ENCODE measurements around the gene CENPX. TPM values are rescaled to one million over a fixed set of nuclear protein-coding genes. Genes with fewer than 3 reads are reported as not detected.

CENPX gene
- total RNA-seq, 1 donor = 18.8 TPM

DNA sequence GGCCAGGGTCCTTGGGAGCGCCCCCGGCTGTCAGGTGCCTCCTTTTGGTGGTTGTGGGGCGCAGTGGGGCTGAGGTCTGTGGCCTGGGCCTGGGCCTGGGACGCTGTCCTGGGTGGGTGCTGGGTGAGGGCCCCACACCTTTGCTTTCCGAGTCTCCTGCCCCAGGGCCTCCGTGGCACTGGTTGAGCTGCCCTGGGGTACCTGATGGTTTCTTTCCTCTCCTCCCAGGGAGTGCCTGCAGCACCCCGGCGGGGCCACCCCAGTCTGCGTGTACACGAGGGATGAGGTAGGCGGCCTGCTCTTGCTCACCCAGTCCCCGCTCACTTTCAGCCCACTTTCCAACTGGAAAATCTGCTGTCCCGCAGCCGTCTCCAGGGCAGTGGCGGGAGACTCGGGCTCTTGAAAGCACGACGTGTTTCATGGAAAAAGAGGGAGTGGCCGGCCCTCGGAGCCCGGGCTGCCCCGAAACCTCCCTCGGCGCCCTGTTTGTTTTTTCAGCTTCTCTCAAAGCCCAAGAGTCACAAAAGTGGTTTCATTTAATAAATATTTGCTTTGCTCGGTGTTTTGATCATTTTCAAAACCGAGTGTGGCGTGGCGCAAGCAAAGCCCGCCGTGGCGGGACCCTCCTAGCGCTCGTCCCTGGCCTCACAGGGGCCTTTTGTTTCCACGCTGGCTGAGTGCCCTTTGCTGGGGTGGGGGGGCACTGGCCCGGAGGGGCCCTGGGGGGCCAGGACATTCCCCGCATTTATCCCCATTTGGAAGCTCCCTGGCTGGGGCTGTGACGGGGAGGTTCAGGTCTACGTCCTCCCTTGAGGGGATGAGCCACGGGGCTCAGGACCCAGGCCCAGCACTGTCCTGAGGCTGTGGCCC, 27.9 kb downstream of the CENPX start:
- Histone ChIP-seq H3K27ac (ENCODE audit: low read depth, low read length) (no peak overlapping the region), H2AFZ (ENCODE audit: low read length) (no peak overlapping the region), H3K4me1 (ENCODE audit: insufficient read depth, low read length) (peaks cover 14% of the 10 kb centered on the region), H3K4me2 (ENCODE audit: insufficient read depth, low read length) (no peak overlapping the region), H3K27me3 (ENCODE audit: insufficient read depth, low read length) (no peaks in the 10 kb centered on the region), H4K20me1 (ENCODE audit: insufficient read depth, low read length) (peaks cover 31% of the 10 kb centered on the region), H3K4me3 (ENCODE audit: insufficient read depth, low read length) (no peak overlapping the region), H3K9me3 (ENCODE audit: low read depth, low read length) (no peaks in the 10 kb centered on the region), H3K36me3 (ENCODE audit: insufficient read depth, low read length) (peaks cover 8% of the 10 kb centered on the region), H3K79me2 (ENCODE audit: insufficient read depth, low read length) (peaks cover 17% of the 10 kb centered on the region)
- TF ChIP-seq, protein P1, sequence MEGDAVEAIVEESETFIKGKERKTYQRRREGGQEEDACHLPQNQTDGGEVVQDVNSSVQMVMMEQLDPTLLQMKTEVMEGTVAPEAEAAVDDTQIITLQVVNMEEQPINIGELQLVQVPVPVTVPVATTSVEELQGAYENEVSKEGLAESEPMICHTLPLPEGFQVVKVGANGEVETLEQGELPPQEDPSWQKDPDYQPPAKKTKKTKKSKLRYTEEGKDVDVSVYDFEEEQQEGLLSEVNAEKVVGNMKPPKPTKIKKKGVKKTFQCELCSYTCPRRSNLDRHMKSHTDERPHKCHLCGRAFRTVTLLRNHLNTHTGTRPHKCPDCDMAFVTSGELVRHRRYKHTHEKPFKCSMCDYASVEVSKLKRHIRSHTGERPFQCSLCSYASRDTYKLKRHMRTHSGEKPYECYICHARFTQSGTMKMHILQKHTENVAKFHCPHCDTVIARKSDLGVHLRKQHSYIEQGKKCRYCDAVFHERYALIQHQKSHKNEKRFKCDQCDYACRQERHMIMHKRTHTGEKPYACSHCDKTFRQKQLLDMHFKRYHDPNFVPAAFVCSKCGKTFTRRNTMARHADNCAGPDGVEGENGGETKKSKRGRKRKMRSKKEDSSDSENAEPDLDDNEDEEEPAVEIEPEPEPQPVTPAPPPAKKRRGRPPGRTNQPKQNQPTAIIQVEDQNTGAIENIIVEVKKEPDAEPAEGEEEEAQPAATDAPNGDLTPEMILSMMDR (IDR thresholded peaks at IDR 0.05; ENCODE audit: extremely low read depth, low read depth, low read length) = no peak
- DNase-seq (ENCODE audit: insufficient read length, low spot score, missing footprints) = no peak

DNA sequence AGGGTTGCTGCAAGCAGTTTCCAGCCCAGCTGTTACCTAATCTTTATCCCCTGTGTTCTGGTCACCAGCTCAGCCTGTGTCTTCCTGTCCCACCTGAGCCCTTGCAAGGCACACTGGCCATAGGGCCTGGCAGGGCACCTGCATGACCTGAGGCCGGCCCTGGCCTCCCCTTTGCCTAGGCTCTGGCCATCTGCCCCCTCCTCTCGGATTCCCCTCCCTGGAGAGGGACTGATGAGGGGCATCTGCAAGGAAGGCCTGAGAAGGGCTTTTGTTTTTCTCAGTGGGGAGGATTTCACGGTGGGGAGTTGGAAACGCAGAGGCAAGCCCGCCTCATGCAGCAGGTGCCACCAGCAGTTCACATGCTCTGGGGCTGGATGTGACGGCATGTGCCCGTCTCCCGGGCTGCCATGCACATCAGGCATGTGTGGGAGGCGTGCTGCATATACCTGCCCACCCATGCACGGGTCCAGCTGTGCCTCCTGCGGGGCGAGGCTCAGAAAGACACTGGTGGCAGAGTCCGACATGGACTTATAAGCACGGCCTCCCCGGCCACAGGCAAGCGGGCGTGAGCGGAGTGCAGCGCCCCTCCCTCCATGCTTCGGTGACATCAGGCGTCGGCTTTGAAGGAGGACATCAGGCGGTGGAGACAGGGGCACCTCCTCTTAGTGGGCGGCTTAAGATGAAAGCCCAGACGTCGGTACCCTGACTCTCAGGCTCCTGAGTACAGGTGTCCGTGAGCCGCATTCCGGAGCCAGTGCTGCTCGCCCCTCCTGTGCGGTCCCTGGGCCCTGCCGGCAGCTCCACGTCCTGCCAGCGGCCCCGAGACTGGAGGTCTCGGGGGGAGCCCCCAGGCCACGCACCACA, 28.7 kb downstream of the CENPX start:
- TF ChIP-seq, protein P1 (IDR thresholded peaks at IDR 0.05; ENCODE audit: extremely low read depth, low read depth, low read length) = no peak
- H3K27ac ChIP-seq (ENCODE audit: low read depth, low read length) = no peak overlapping the region
- H3K27me3 ChIP-seq (ENCODE audit: insufficient read depth, low read length) = no peaks in the 10 kb centered on the region
- no peaks in the 10 kb centered on the region for H3K9me3 ChIP-seq (ENCODE audit: low read depth, low read length)
- peak; percentile 72 for DNase-seq (ENCODE audit: insufficient read length, low spot score, missing footprints)
- no peak overlapping the region for H3K4me3 ChIP-seq (ENCODE audit: insufficient read depth, low read length)
- H2AFZ ChIP-seq (ENCODE audit: low read length) = no peak overlapping the region
- peaks cover 8% of the 10 kb centered on the region for H3K36me3 ChIP-seq (ENCODE audit: insufficient read depth, low read length)
- peaks cover 31% of the 10 kb centered on the region for H4K20me1 ChIP-seq (ENCODE audit: insufficient read depth, low read length)
- no peak overlapping the region for H3K4me2 ChIP-seq (ENCODE audit: insufficient read depth, low read length)
- peaks cover 16% of the 10 kb centered on the region for H3K79me2 ChIP-seq (ENCODE audit: insufficient read depth, low read length)
- H3K4me1 ChIP-seq (ENCODE audit: insufficient read depth, low read length) = peaks cover 14% of the 10 kb centered on the region

- Histone ChIP-seq H3K27ac (ENCODE audit: low read depth, low read length) (no peak overlapping the region), H3K4me2 (ENCODE audit: insufficient read depth, low read length) (peak overlapping the region; percentile 67), H3K79me2 (ENCODE audit: insufficient read depth, low read length) (peaks cover 16% of the 10 kb centered on the region), H3K27me3 (ENCODE audit: insufficient read depth, low read length) (no peaks in the 10 kb centered on the region), H2AFZ (ENCODE audit: low read length) (no peak overlapping the region), H4K20me1 (ENCODE audit: insufficient read depth, low read length) (peaks cover 31% of the 10 kb centered on the region), H3K4me3 (ENCODE audit: insufficient read depth, low read length) (no peak overlapping the region), H3K4me1 (ENCODE audit: insufficient read depth, low read length) (peaks cover 14% of the 10 kb centered on the region), H3K9me3 (ENCODE audit: low read depth, low read length) (no peaks in the 10 kb centered on the region), H3K36me3 (ENCODE audit: insufficient read depth, low read length) (peaks cover 9% of the 10 kb centered on the region)
- TF ChIP-seq, protein P1 (IDR thresholded peaks at IDR 0.05; ENCODE audit: extremely low read depth, low read depth, low read length) = no peak
- no peak for DNase-seq (ENCODE audit: insufficient read length, low spot score, missing footprints)
These were observed 30.2 kb downstream of the CENPX start for GRCh38 chr17:81992306-81993102.

Measured in osteoblast (primary cell).